ENCODE measurements around the gene LIPA. TPM values are rescaled to one million over a fixed set of nuclear protein-coding genes. Genes with fewer than 3 reads are reported as not detected.

LIPA gene
- total RNA-seq, 1 experiment from 2014 or later, result 32.1 TPM

GRCh38 chr10:89242840-89243568 lies 8.6 kb downstream of the LIPA start:
- in situ Hi-C loops (cut with HindIII; ENCODE audit: low sequenced_read_pairs), result no loop called here
- no peak for DNase-seq (ENCODE audit: low spot score)

GRCh38 chr10:89242345-89242684 lies 9.3 kb downstream of the LIPA start:
- in situ Hi-C loops (cut with HindIII; ENCODE audit: low sequenced_read_pairs), result no loop called here

GRCh38 chr10:89241486-89242344 lies 9.9 kb downstream of the LIPA start:
- in situ Hi-C loops (cut with HindIII; ENCODE audit: low sequenced_read_pairs), result no loop called here

More at GRCh38 chr10:89242345-89242684, 9.3 kb downstream of the LIPA start:
- no peak for DNase-seq (ENCODE audit: low spot score)

GRCh38 chr10:89241026-89241425 lies 10.5 kb downstream of the LIPA start:
- no peak for DNase-seq (ENCODE audit: low spot score)
- in situ Hi-C loops (cut with HindIII; ENCODE audit: low sequenced_read_pairs), result no loop called here

More at GRCh38 chr10:89241486-89242344, 9.9 kb downstream of the LIPA start:
- no peak for DNase-seq (ENCODE audit: low spot score)

GRCh38 chr10:89240519-89240918 lies 11.1 kb downstream of the LIPA start:
- DNase-seq (ENCODE audit: low spot score), result no peak
- in situ Hi-C loops (cut with HindIII; ENCODE audit: low sequenced_read_pairs), result no loop called here

DNA sequence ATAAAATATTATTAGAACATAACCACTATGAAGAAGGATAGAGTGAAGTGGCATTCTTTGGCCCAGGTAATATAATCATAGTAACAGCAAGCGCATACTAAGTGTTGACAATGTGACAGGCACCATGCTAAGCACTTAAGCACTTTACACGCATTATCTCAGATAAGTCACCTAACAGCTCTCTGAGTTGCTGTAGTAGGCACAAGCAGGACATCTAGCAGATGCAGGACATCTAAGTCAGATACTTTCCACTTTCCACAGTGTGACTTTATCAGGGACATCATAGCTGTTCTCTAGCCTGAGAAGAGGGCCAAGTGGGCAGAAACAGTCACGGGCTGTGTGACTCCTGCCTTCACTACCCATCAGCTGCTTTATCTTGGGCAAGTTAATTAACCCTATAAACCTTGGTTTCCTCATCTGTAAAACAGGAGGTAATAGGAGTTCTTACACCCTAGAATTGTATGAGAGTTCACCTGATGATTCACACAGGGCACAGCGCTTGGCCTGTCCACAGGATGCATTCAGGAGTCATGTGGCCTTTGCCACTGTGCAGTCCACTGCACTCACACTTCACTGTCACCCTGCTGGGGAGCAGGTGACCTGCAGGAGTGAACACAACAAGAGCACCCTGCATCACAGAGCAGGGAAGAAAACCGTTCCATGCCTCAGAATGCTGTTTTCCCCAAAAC lies 12.5 kb downstream of the LIPA start:
- in situ Hi-C loops (cut with HindIII; ENCODE audit: low sequenced_read_pairs), result no loop called here
- DNase-seq (ENCODE audit: low spot score), result no peak

- no peak for DNase-seq (ENCODE audit: low spot score)
- in situ Hi-C loops (cut with HindIII; ENCODE audit: low sequenced_read_pairs), result no loop called here
These were observed 13.7 kb downstream of the LIPA start for GRCh38 chr10:89237849-89238248.

- in situ Hi-C loops (cut with HindIII; ENCODE audit: low sequenced_read_pairs), result no loop called here
- DNase-seq (ENCODE audit: low spot score), result no peak
These were observed 15.3 kb downstream of the LIPA start for GRCh38 chr10:89236226-89236797.

DNA sequence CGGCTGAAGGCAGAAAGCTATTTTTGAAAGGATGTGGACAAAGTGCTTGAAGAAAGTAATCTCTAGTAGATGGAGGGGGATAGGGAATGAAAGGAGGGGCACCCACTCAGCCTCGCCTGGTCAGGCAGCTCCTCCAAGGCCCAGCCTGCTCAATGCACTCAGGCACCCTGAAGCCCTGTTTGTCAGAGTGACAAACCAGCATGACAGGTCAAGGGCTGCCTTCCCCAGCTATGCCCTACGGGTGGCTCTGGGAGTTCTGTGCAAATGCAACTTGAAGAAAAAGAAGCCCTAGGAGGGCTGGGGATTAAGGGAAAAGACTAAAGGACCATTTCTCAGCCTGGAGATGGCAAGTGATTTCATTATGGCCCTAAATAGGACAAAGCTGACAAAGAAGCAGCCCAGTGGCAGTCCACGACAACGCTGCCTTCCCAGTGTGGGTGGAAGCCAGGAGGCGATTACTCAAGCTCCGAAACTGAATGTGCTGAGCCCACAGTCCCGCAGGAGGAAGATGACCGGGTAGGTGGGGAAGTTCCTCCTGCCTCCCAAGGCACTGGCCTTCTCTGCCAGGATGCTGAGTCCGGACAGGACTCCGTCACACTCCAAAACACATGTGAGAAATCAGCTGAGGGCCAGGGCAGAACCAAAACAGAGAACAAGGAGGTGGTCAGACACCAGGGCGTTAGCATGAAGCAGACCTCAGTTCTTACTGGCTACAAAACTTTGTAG lies 16.3 kb downstream of the LIPA start:
- in situ Hi-C loops (cut with HindIII; ENCODE audit: low sequenced_read_pairs), result no loop called here
- DNase-seq (ENCODE audit: low spot score), result peak; percentile 28

- in situ Hi-C loops (cut with HindIII; ENCODE audit: low sequenced_read_pairs), result no loop called here
- peak; percentile 18 for DNase-seq (ENCODE audit: low spot score)
These were observed 18.5 kb downstream of the LIPA start for GRCh38 chr10:89233033-89233432.

DNA sequence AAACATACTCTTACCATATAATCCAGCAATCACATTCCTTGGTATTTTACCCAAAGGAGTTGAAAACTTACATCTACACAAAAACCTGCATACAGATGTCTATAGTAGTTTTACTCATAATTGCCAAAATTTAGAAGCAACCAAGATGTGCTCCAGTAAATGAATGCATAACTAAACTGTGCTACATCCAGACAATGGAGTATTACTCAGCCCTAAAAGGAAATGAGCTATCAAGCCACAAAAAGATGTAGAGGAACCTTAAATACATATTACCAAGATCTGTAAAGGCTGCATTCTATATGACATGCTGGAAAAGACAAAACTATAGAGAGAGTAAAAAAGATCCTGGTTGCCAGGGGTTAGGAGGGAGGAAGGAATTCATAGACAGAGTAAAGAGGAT lies 22.6 kb downstream of the LIPA start:
- in situ Hi-C loops (cut with HindIII; ENCODE audit: low sequenced_read_pairs), result no loop called here
- no peak for DNase-seq (ENCODE audit: low spot score)

GRCh38 chr10:89228146-89228545 lies 23.4 kb downstream of the LIPA start:
- DNase-seq (ENCODE audit: low spot score), result peak; percentile 81
- in situ Hi-C loops (cut with HindIII; ENCODE audit: low sequenced_read_pairs), result no loop called here

GRCh38 chr10:89226891-89227290 lies 24.7 kb downstream of the LIPA start:
- in situ Hi-C loops (cut with HindIII; ENCODE audit: low sequenced_read_pairs), result no loop called here

DNA sequence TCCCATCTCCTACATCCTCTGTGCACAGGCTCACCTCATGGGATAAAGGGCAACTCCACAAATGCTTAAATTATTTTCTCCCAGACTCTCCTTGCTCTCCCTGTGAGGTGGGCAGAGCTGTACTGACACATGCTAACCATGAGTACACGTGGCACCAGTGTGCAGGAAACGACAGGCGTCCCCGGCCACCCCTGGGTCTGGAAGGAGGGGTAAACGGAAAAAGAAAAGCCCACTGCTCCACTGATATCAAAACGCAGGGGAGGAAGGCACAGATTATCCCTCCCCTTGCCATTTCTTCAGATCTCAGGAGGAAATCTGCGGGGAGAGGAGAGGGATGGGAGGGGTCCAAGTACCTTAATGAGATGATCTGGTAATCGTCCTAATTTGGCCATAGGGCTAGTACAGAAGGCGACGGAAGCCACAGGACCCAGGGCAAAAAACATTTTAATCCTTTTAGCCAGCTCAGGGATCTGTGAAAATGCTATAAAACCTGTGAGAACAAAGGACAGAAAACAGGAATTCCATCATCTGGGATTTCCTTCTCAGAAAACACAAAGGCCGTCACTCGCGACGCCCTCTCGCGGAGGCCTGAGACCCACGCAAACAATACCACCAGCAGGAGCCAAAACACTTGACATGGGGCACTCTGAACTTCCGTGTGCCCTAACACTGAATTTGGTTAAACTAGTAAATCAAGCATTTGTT lies 26.7 kb downstream of the LIPA start:
- no peak for DNase-seq (ENCODE audit: low spot score)
- in situ Hi-C loops (cut with HindIII; ENCODE audit: low sequenced_read_pairs), result no loop called here

More at GRCh38 chr10:89226891-89227290, 24.7 kb downstream of the LIPA start:
- DNase-seq (ENCODE audit: low spot score), result no peak

GRCh38 chr10:89221919-89222318 lies 29.7 kb downstream of the LIPA start:
- in situ Hi-C loops (cut with HindIII; ENCODE audit: low sequenced_read_pairs), result no loop called here
- no peak for DNase-seq (ENCODE audit: low spot score)

GRCh38 chr10:89219513-89220218 lies 31.9 kb downstream of the LIPA start:
- peak; percentile 53 for DNase-seq (ENCODE audit: low spot score)
- in situ Hi-C loops (cut with HindIII; ENCODE audit: low sequenced_read_pairs), result no loop called here

DNA sequence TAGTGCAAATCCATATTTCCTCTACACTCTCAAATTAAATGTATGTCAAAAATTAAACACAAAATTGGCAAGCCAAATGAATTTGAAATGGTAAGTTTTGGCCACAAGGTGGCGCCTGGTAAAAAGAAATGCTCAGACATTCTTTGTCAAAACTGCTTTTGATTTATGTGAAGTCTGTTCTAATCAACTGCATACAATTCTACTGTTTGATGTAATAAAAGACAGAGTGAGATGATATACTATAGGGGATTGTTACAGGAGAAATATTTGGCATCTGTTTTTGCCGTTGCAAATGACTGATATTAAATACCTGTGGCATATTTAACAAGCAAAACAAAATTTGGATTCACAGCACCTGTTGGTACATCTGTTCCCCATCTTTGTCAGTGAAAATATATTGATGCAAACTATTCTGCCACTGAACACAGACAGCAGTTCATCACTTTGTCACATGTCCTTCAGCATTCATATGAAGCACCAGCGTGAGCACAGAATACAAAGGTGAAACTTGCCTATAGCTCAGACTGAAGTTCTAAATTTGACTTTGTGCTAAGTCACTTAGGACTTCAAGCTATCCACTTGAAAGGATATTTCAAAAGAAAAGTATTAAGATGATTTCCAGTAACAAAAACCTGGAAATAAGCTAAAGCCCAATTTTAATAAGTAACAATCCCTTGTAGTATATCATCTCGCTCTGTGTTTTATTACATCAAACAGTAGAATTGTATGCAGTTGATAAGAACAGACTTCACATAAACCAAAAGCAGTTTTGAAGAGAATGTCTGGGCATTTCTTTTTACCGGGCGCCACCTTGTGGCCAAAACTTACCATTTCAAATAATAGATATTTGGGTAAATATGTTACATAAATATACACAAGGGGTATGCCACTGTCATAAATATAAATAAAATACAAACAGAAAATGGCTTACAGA lies 34.3 kb downstream of the LIPA start:
- in situ Hi-C loops (cut with HindIII; ENCODE audit: low sequenced_read_pairs), result no loop called here

More for the DNA sequence above, 34.3 kb downstream of the LIPA start:
- DNase-seq (ENCODE audit: low spot score), result peak; percentile 85

Data from G401 (cell line).